HEK293T (cell line): ENCODE measurements around the gene IMP3.

Source experiments
- ARNT ChIP-seq: fragments of 450-650 bp; IDR thresholded peaks from 2 replicates; pipeline ENCODE4 v1.6.1; 2017; ENCODE audit warnings: mild to moderate bottlenecking
- BHLHE40 ChIP-seq: fragments of 450-650 bp; IDR thresholded peaks from 2 replicates; pipeline ENCODE4 v1.6.1; 2016; ENCODE audit warnings: mild to moderate bottlenecking, moderate library complexity, borderline replicate concordance
- ELF4 ChIP-seq: fragments of 450-650 bp; IDR thresholded peaks from 2 replicates; pipeline ENCODE4 v1.6.1; 2017; ENCODE audit warnings: antibody characterized with exemption
- FOXK2 ChIP-seq: fragments of 450-650 bp; IDR thresholded peaks from 2 replicates; pipeline ENCODE4 v1.6.1; 2016; ENCODE audit warnings: mild to moderate bottlenecking
- HDGF ChIP-seq: fragments of 450-650 bp; IDR thresholded peaks from 2 replicates; pipeline ENCODE4 v1.6.1; 2017; ENCODE audit warnings: antibody characterized with exemption, borderline replicate concordance
- L3MBTL2 ChIP-seq: fragments of 450-650 bp; conservative IDR thresholded peaks from 2 replicates; pipeline ENCODE4 v1.6.1; 2016; ENCODE audit warnings: mild to moderate bottlenecking
- NFRKB ChIP-seq: fragments of 450-650 bp; IDR thresholded peaks from 2 replicates; pipeline ENCODE4 v1.6.1; 2016; ENCODE audit warnings: mild to moderate bottlenecking, moderate library complexity
- PKNOX1 ChIP-seq: fragments of 450-650 bp; IDR thresholded peaks from 2 replicates; pipeline ENCODE4 v1.6.1; 2016
- SP1 ChIP-seq: fragments of 450-650 bp; IDR thresholded peaks from 2 replicates; pipeline ENCODE4 v1.6.1; 2017

GRCh38 chr15:75649045-75649761 lies 9.2 kb upstream of the IMP3 start:
- TF ChIP-seq FOXK2 (no peak), SP1 (no peak), ELF4 (no peak), NFRKB (no peak), ARNT (no peak), BHLHE40 (no peak), L3MBTL2 (no peak), HDGF (no peak), PKNOX1 (no peak)
